Naive thymus-derived CD4-positive, alpha-beta T cell (primary cell): Measurements from ENCODE around the gene DYRK1A. TPM values are rescaled to one million over a fixed set of nuclear protein-coding genes. Genes with fewer than 3 reads are reported as not detected.
A peak's percentile ranks its signal among the peaks of the same experiment; 100 is the strongest.

ENCODE experiments used
- ATAC-seq: fragments of 150-1000 bp; cut with Tn5 transposase; 2 replicates; pipeline ENCODE4 v1.10.0; 2021; ENCODE audit warnings: mild to moderate bottlenecking, moderate library complexity
- CTCF ChIA-PET: fragments of 350-600 bp; sonication (Branson Sonifier 250); formaldehyde crosslinking; loops from one replicate; lab custom pipeline; 2021; ENCODE audit warnings: antibody characterized with exemption; lab: Charles Lee
- POLR2A ChIA-PET: fragments of 350-600 bp; sonication (Branson Sonifier 250); formaldehyde crosslinking; loops from one replicate; lab custom pipeline; 2021; ENCODE audit warnings: antibody characterized with exemption, inconsistent platforms; lab: Charles Lee
- DNase-seq, 9 donors: peaks; one replicate each; pipeline versions ENCODE4 v3.0.0 to v3.0.0-alpha.2; 2020 to 2022; ENCODE audit warnings: mixed read lengths in 1 of 9
- H3K27ac ChIP-seq: one replicate; pipeline ENCODE4 v1.7.0; 2013; ENCODE audit warnings: mild to moderate bottlenecking, low read depth, low read length, moderate library complexity
- H3K27me3 ChIP-seq, 2 donors: one replicate each; pipeline ENCODE4 v1.7.0; 2013; ENCODE audit warnings: low read length in 2 of 2, mild to moderate bottlenecking in 2 of 2, moderate library complexity in 2 of 2; ENCODE audit not compliant: control insufficient read depth in 2 of 2, insufficient read depth in 2 of 2
- H3K36me3 ChIP-seq, 3 experiments: 1 replicate in 2 of 3; 2 replicates in 1 of 3; pipeline ENCODE4 v1.7.0; 2013; ENCODE audit warnings: low read length in 3 of 3, mild to moderate bottlenecking in 3 of 3, moderate library complexity in 1 of 3; ENCODE audit not compliant: insufficient read depth in 3 of 3, control insufficient read depth in 2 of 3
- H3K4me1 ChIP-seq, 2 donors: one replicate each; pipeline ENCODE4 v1.7.0; 2013; ENCODE audit warnings: low read length in 2 of 2, mild to moderate bottlenecking in 2 of 2, moderate library complexity in 1 of 2; ENCODE audit not compliant: control insufficient read depth in 2 of 2, insufficient read depth in 2 of 2
- H3K4me3 ChIP-seq: 2 replicates; pipeline ENCODE4 v1.7.0; 2013; ENCODE audit warnings: mild to moderate bottlenecking, low read length
- H3K9me3 ChIP-seq, 3 experiments: 1 replicate in 2 of 3; 2 replicates in 1 of 3; pipeline ENCODE4 v1.7.0; 2013; ENCODE audit warnings: low read length in 3 of 3; ENCODE audit not compliant: control insufficient read depth in 2 of 3
- H3K27ac Mint-ChIP-seq, 9 donors: one replicate each; pipeline ENCODE4 v1.8.0; 2020 to 2022; ENCODE audit warnings: mixed read lengths in 9 of 9, mild to moderate bottlenecking in 8 of 9, moderate library complexity in 5 of 9, inconsistent platforms in 2 of 9
- H3K27me3 Mint-ChIP-seq, 5 donors: one replicate each; pipeline ENCODE4 v1.8.0; 2021 to 2022; ENCODE audit warnings: mixed read lengths in 5 of 5, mild to moderate bottlenecking in 1 of 5
- H3K36me3 Mint-ChIP-seq, 5 donors: one replicate each; pipeline ENCODE4 v1.8.0; 2020 to 2022; ENCODE audit warnings: mixed read lengths in 5 of 5, mild to moderate bottlenecking in 3 of 5, inconsistent platforms in 1 of 5
- H3K4me1 Mint-ChIP-seq, 7 donors: one replicate each; pipeline ENCODE4 v1.8.0; 2020 to 2022; ENCODE audit warnings: mixed read lengths in 7 of 7, mild to moderate bottlenecking in 3 of 7, inconsistent platforms in 1 of 7
- H3K4me3 Mint-ChIP-seq, 10 donors: one replicate each; pipeline ENCODE4 v1.8.0; 2020 to 2022; ENCODE audit warnings: mild to moderate bottlenecking in 10 of 10, mixed read lengths in 10 of 10, moderate library complexity in 6 of 10, inconsistent platforms in 2 of 10
- H3K9me3 Mint-ChIP-seq, 11 donors: one replicate each; pipeline ENCODE4 v1.8.0; 2020 to 2022; ENCODE audit warnings: mixed read lengths in 11 of 11, mild to moderate bottlenecking in 4 of 11, inconsistent platforms in 1 of 11, moderate library complexity in 1 of 11
- intact Hi-C, 2 donors: fragments of 100-400 bp; cut with micrococcal nuclease; formaldehyde crosslinking; loops; one replicate each; pipeline ENCODE4 v1.15.1; 2023
- polyA plus RNA-seq, 2 donors: library from polyadenylated mRNA; unstranded; fragments of 300-500 nt; fragmentation: Illumina TruSeq; gene quantifications; one replicate each; pipeline ENCODE4 v1.2.3, GENCODE V29; 2021
- total RNA-seq, 6 experiments: library from RNA in 5 of 6; stranded (reverse) in 5 of 6; gene quantifications; 1 replicate in 5 of 6; 2 replicates in 1 of 6; pipeline ENCODE4 v1.2.3 and lab custom pipeline; 2021 to 2026

The DYRK1A gene
- total and polyA plus RNA-seq, 7 experiments from 2014 or later = 3.3 to 142 (median 118) TPM

DNA sequence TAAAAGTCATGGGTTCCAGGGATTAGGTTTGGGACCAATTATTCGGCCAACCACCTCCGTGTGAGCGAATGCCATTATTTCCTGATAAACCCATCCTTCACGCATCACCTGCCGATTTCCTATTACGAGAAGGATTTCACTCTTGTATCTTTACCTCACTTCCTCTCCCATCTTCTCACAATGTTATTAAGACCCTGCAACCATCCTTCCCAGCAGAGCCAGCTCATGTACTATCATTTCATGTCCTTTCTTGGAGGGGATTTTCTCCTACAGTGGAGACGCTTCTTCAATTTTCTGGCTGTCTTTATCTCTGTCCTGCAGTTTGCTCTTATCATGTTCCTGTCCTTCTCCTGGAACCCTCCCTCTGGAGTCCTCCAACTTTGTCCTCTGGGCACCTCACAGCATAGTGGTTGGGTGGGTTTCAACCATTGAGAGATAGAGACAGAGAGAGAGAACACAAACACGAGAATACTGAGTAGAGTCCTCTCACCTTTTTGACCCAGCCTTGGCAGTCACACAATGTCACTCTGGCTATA is 192.2 kb downstream of the DYRK1A start:
- peaks cover 5 to 8% of the 10 kb centered on the region in 2 donors for H3K4me1 ChIP-seq
- H3K36me3 ChIP-seq = no peaks in the 10 kb centered on the region
- no peak for DNase-seq
- H3K4me1 Mint-ChIP-seq = peaks cover 0 to 11% (median 3%) of the 10 kb centered on the region in 7 donors
- H3K4me3 ChIP-seq = no peak overlapping the region
- H3K9me3 ChIP-seq = peaks cover 0 to 4% (median 0%) of the 10 kb centered on the region in 3 experiments
- POLR2A ChIA-PET = no interaction called here
- H3K4me3 Mint-ChIP-seq = no peak overlapping the region
- ATAC-seq = no peak
- no peak overlapping the region for H3K27ac ChIP-seq
- intact Hi-C loops = no loop called here
- H3K9me3 Mint-ChIP-seq = peaks cover 0 to 10% (median 0%) of the 10 kb centered on the region in 11 donors
- peaks cover 0 to 20% (median 10%) of the 10 kb centered on the region in 5 donors for H3K27me3 Mint-ChIP-seq
- no peaks in the 10 kb centered on the region for H3K27me3 ChIP-seq
- no peak overlapping the region for H3K27ac Mint-ChIP-seq
- CTCF ChIA-PET = no interaction called here
- H3K36me3 Mint-ChIP-seq = no peaks in the 10 kb centered on the region

DNA sequence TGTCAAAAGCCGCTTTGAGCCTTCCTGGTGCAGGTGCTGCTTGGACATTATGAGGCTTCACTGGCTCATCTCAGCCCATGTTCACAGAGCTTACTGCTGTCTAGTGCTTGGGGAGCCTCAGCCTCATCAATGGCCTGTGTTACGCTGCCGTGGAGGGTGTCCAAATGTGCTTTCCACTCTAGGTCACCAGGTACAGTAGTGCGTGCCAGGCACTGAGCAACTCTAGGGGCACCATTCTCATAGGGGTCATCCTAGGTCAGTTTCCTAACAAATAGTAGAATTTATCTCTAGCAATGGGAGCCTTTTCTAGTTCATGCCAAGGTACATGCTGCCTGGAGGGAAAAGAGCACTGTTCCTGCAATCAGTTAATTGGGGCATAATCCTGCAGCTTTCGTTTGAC is 193.8 kb downstream of the DYRK1A start:
- H3K4me3 Mint-ChIP-seq = no peak overlapping the region

DNA sequence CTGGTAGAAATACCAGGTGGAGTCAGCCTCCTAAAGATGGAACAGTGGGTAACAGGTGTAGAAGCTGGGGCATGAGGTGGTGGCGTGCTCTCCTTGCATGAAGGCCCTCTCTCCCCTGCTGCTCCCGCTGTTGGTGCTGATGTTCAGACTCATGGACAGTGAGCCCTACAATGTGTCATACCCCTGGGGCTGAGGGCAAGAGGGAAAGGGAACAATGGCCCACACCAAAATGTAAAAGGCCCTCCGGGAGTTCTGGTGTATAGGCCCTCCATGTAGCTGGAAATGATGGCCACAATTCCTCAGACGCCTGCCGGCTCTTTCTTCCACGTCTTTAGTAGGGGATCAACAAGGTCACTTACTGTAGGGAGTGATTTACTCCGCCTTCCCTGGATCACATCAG is 194.9 kb downstream of the DYRK1A start:
- Histone ChIP-seq H3K4me3 (no peak overlapping the region), H3K9me3 (peaks cover 0 to 4% (median 0%) of the 10 kb centered on the region in 3 experiments), H3K27me3 (no peaks in the 10 kb centered on the region), H3K36me3 (no peaks in the 10 kb centered on the region), H3K4me1 (peaks cover 11 to 17% of the 10 kb centered on the region in 2 donors), H3K27ac (no peak overlapping the region)
- H3K27me3 Mint-ChIP-seq = peaks cover 0 to 7% (median 0%) of the 10 kb centered on the region in 5 donors
- no peaks in the 10 kb centered on the region for H3K36me3 Mint-ChIP-seq
- intact Hi-C loops = loop anchor here (5.0 to 10.0 kb wide), 11 partner anchors 49 to 1886 kb away; partner anchors contain the start of genes BRWD1 (in 2 of the 2), DOP1B (in 1 of the 2), ETS2 (in 1 of the 2) and LCA5L (in 1 of the 2)
- H3K27ac Mint-ChIP-seq = no peak overlapping the region
- no peak for DNase-seq
- CTCF ChIA-PET = no interaction called here
- POLR2A ChIA-PET = no interaction called here
- peaks cover 0 to 32% (median 17%) of the 10 kb centered on the region in 7 donors for H3K4me1 Mint-ChIP-seq
- no peak for ATAC-seq
- H3K9me3 Mint-ChIP-seq = peaks cover 0 to 10% (median 0%) of the 10 kb centered on the region in 11 donors
- no peak overlapping the region for H3K4me3 Mint-ChIP-seq

More for the DNA sequence above, 193.8 kb downstream of the DYRK1A start:
- Histone ChIP-seq H3K36me3 (no peaks in the 10 kb centered on the region), H3K27ac (no peak overlapping the region), H3K27me3 (no peaks in the 10 kb centered on the region), H3K4me3 (no peak overlapping the region), H3K4me1 (peaks cover 11 to 17% of the 10 kb centered on the region in 2 donors), H3K9me3 (peaks cover 0 to 4% (median 0%) of the 10 kb centered on the region in 3 experiments)
- no peaks in the 10 kb centered on the region for H3K36me3 Mint-ChIP-seq
- no peak overlapping the region for H3K27ac Mint-ChIP-seq
- CTCF ChIA-PET = interaction anchor here (0.6 kb wide), 1 partner anchor 97 kb away, joined by 3 read pairs; no protein-coding TSS in a partner anchor
- ATAC-seq = no peak
- peaks cover 0 to 24% (median 15%) of the 10 kb centered on the region in 7 donors for H3K4me1 Mint-ChIP-seq
- H3K27me3 Mint-ChIP-seq = peaks cover 0 to 12% (median 10%) of the 10 kb centered on the region in 5 donors
- POLR2A ChIA-PET = no interaction called here
- intact Hi-C loops = loop anchor here (5.0 to 10.0 kb wide), 11 partner anchors 48 to 1887 kb away; partner anchors contain the start of genes BRWD1 (in 2 of the 2), DOP1B (in 1 of the 2), ETS2 (in 1 of the 2) and LCA5L (in 1 of the 2)
- DNase-seq = no peak
- peaks cover 0 to 10% (median 0%) of the 10 kb centered on the region in 11 donors for H3K9me3 Mint-ChIP-seq

DNA sequence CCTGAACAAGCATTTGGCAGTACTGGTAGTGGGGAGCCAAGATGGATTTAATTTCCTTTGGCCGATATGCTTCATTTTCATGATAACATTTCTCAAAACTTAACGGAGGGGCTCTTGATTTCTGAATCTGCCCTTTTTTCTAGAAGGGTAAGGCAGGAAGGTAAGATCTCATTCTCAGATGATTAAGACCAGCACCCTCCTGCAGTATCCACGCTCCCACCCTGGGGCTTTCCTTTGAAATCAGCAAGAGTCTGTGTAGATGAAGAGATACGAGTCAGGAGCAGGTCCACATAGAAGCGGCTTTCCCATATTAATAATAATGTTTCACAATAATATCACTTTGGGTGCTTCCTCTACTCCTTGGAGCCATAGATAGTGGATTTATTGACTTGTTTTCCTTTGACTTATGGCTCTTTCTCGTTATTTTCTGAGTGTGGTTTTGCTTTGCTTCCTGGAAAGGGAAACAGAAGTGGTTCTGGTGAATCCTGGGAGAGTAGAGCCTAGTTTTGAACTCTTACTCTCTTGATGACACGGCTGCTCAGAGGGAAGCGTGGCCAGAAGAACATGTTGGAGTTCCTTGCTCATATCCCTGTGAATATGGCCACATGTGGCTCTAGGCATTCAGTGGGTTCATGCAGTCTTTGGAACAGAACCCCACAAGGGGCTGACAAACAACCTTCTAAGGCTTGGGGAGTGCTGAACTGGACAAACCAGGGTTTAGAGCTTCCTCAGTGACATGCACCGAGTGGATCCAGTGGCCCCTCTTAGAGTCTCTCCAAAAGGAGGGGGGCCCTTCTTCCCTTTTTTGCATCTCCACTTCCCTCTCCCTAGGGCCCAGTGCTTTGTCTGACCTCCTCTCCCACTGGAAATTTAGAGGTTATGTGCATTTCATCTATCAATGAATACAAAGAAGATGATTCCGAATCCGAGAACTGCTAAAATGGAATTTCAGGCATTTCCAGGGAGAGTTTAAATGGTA is 195.7 kb downstream of the DYRK1A start:
- Mint-ChIP-seq H3K4me1 (peaks cover 0 to 32% (median 17%) of the 10 kb centered on the region in 7 donors), H3K27ac (peak overlapping the region in 7 of 9 donors; percentile 89 to 100 (median 99)), H3K9me3 (peaks cover 0 to 10% (median 0%) of the 10 kb centered on the region in 11 donors), H3K27me3 (peaks cover 0 to 7% (median 0%) of the 10 kb centered on the region in 5 donors), H3K36me3 (no peaks in the 10 kb centered on the region), H3K4me3 (peak overlapping the region; percentile 93 to 100 (median 97))
- Histone ChIP-seq H3K27me3 (no peaks in the 10 kb centered on the region), H3K27ac (no peak overlapping the region), H3K9me3 (peaks cover 0 to 4% (median 0%) of the 10 kb centered on the region in 3 experiments), H3K4me1 (peaks cover 11 to 17% of the 10 kb centered on the region in 2 donors), H3K36me3 (no peaks in the 10 kb centered on the region), H3K4me3 (no peak overlapping the region)
- intact Hi-C loops = loop anchor here (2.0 to 10.0 kb wide), 12 partner anchors 47 to 1885 kb away; partner anchors contain the start of genes BRWD1 (in 2 of the 2), DOP1B (in 1 of the 2), ETS2 (in 1 of the 2) and LCA5L (in 1 of the 2)
- ChIA-PET CTCF (interaction anchor here (1.8 kb wide), 1 partner anchor 341 kb away, joined by 5 read pairs; no protein-coding TSS in a partner anchor), POLR2A (interaction anchor here (0.5 to 2.1 kb wide), 3 partner anchors 47 to 295 kb away, joined by 3 to 17 read pairs (median 17); partner anchors contain the start of genes DYRK1A and VPS26C)
- no peak for DNase-seq
- no peak for ATAC-seq

DNA sequence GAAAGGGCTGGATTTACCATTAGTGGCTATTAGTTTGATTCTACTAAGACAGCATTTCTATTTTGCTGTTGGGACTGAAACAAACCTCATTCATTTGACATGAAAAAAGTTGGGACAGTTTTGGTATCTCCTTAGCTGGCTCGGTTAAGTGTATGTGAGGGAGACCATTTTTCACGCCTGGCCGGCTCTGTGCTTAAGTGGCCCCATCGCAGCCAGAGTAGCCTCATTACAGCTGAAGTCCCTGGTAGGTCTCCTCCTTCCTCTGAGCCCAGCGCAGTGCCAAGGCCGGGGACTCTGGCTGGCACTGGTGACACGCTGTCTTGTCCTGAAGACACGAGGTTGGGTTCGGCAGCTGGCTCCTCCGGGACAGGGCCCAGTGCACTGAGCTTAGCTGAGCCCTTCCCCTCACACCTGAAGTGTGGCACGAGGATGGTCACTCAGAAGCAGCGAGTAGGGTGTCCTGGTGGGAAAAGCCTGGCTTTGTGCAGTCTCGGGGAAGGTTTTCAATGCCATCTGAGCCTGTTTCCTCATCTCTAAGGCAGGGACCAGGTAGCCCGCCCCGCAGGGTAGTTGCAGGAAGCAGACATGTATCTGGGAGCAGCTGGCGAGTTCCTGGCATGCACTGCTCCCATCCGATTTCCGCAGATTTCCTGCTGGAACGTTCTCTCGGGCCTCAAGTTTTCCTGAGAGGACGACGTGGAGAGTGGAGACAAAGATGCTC is 196.5 kb downstream of the DYRK1A start:
- Mint-ChIP-seq H3K27ac (peak overlapping the region; percentile 89 to 100 (median 99)), H3K27me3 (peaks cover 0 to 7% (median 3%) of the 10 kb centered on the region in 5 donors), H3K9me3 (peaks cover 0 to 10% (median 0%) of the 10 kb centered on the region in 11 donors), H3K4me3 (peak overlapping the region; percentile 93 to 100 (median 97)), H3K36me3 (no peaks in the 10 kb centered on the region), H3K4me1 (peaks cover 0 to 32% (median 17%) of the 10 kb centered on the region in 7 donors)
- Histone ChIP-seq H3K4me1 (peaks cover 11 to 17% of the 10 kb centered on the region in 2 donors), H3K27ac (peak overlapping the region; percentile 82), H3K4me3 (peak overlapping the region; percentile 99), H3K36me3 (no peaks in the 10 kb centered on the region), H3K27me3 (no peaks in the 10 kb centered on the region), H3K9me3 (peaks cover 0 to 4% (median 0%) of the 10 kb centered on the region in 3 experiments)
- no peak for ATAC-seq
- DNase-seq = no peak
- CTCF ChIA-PET = interaction anchor here (0.6 to 1.8 kb wide), 9 partner anchors 8 to 958 kb away, joined by 3 to 6 read pairs (median 4); no protein-coding TSS in a partner anchor
- POLR2A ChIA-PET = interaction anchor here (0.5 to 2.1 kb wide), 13 partner anchors 8 to 491 kb away, joined by 3 to 17 read pairs (median 3); partner anchors contain the start of genes DYRK1A, PIGP, TTC3 and VPS26C
- intact Hi-C loops = loop anchor here (2.0 to 10.0 kb wide), 12 partner anchors 48 to 1884 kb away; partner anchors contain the start of genes BRWD1 (in 2 of the 2), DOP1B (in 1 of the 2), ETS2 (in 1 of the 2) and LCA5L (in 1 of the 2)
